Activated CD4-positive, alpha-beta T cell treated with anti-CD3 and anti-CD28 coated beads, Interleukin-2, amount 10 ng/mL, durations not matched to agents 7 days and 5 days (primary cell): ENCODE measurements around the gene ZC3H8. TPM values are rescaled to one million over a fixed set of nuclear protein-coding genes. Genes with fewer than 3 reads are reported as not detected.

Source experiments
- CTCF ChIA-PET: fragments of 350-600 bp; sonication (Branson Sonifier 250); formaldehyde crosslinking; loops from one replicate; lab custom pipeline; 2021; ENCODE audit warnings: antibody characterized with exemption; lab: Charles Lee
- POLR2A ChIA-PET: fragments of 350-600 bp; sonication (Branson Sonifier 250); formaldehyde crosslinking; loops from one replicate; lab custom pipeline; 2021; ENCODE audit warnings: antibody characterized with exemption; lab: Charles Lee
- DNase-seq: peaks from one replicate; pipeline ENCODE4 v3.0.0-alpha.2; 2020
- H3K27ac Mint-ChIP-seq: one replicate; pipeline ENCODE4 v1.8.0; 2021; ENCODE audit warnings: mild to moderate bottlenecking, moderate library complexity, mixed read lengths
- H3K27me3 Mint-ChIP-seq: one replicate; pipeline ENCODE4 v1.8.0; 2021; ENCODE audit warnings: mixed read lengths
- H3K36me3 Mint-ChIP-seq: one replicate; pipeline ENCODE4 v1.8.0; 2021; ENCODE audit warnings: low read depth, mixed read lengths
- H3K4me1 Mint-ChIP-seq: one replicate; pipeline ENCODE4 v1.8.0; 2021; ENCODE audit warnings: mixed read lengths
- H3K4me3 Mint-ChIP-seq: one replicate; pipeline ENCODE4 v1.8.0; 2021; ENCODE audit warnings: mild to moderate bottlenecking, moderate library complexity, mixed read lengths
- H3K9me3 Mint-ChIP-seq: one replicate; pipeline ENCODE4 v1.8.0; 2021; ENCODE audit warnings: mixed read lengths
- total RNA-seq, 2 experiments: library from RNA; stranded (reverse); gene quantifications; one replicate each; pipeline ENCODE4 v1.2.3, GENCODE V29; 2021

Gene ZC3H8
- total RNA-seq, 2 experiments from 2014 or later: 18.0 to 19.3 TPM

DNA sequence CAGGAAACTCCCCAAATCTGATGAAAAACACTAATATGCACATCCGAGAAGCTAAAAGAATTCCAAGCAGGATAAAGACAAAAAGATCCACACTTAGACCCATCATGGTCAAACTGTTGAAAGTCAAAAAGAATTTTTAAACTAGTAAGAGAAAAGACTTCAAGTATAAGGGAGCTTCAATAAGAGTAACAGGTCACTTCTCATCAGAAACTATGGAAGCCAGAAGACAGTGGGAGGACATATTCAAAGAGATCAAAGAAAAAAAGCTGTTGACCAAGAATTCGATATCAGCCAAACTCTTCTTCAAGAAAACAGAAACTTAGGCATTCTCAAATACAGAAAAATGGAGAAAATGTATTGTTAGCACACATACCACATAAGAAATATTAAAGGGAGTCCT is 50.4 kb downstream of the ZC3H8 start:
- Mint-ChIP-seq H3K36me3 (peaks cover 33% of the 10 kb centered on the region), H3K27me3 (no peaks in the 10 kb centered on the region), H3K4me3 (no peak overlapping the region), H3K27ac (no peak overlapping the region), H3K9me3 (peaks cover 30% of the 10 kb centered on the region), H3K4me1 (no peaks in the 10 kb centered on the region)
- DNase-seq: no peak
- POLR2A ChIA-PET: interaction anchor here (0.6 kb wide), 2 partner anchors 83 to 347 kb away, joined by 3 read pairs; no protein-coding TSS in a partner anchor
- CTCF ChIA-PET: interaction anchor here (0.5 to 1.1 kb wide), 2 partner anchors 32 to 495 kb away, joined by 5 to 6 read pairs; no protein-coding TSS in a partner anchor

- DNase-seq: no peak
These were observed 53.0 kb downstream of the ZC3H8 start for GRCh38 chr2:112201696-112202430.

GRCh38 chr2:112199188-112199587 is 55.7 kb downstream of the ZC3H8 start:
- peaks cover 20% of the 10 kb centered on the region for H3K4me1 Mint-ChIP-seq
- ChIA-PET POLR2A (no interaction called here), CTCF (interaction anchor here (1.0 to 1.6 kb wide), 3 partner anchors 10 to 29 kb away, joined by 3 read pairs; no protein-coding TSS in a partner anchor)
- no peak overlapping the region for H3K27ac Mint-ChIP-seq
- no peak overlapping the region for H3K4me3 Mint-ChIP-seq
- no peak for DNase-seq
- H3K27me3 Mint-ChIP-seq: no peaks in the 10 kb centered on the region
- H3K9me3 Mint-ChIP-seq: peaks cover 22% of the 10 kb centered on the region
- peaks cover 31% of the 10 kb centered on the region for H3K36me3 Mint-ChIP-seq

More at GRCh38 chr2:112201696-112202430, 53.0 kb downstream of the ZC3H8 start:
- Mint-ChIP-seq H3K36me3 (peaks cover 31% of the 10 kb centered on the region), H3K27ac (no peak overlapping the region), H3K4me1 (no peaks in the 10 kb centered on the region), H3K27me3 (no peaks in the 10 kb centered on the region), H3K4me3 (no peak overlapping the region), H3K9me3 (peaks cover 31% of the 10 kb centered on the region)
- ChIA-PET POLR2A (no interaction called here), CTCF (interaction anchor here (1.1 to 1.6 kb wide), 2 partner anchors 15 to 49 kb away, joined by 3 read pairs; no protein-coding TSS in a partner anchor)

GRCh38 chr2:112198780-112199179 is 56.1 kb downstream of the ZC3H8 start:
- H3K9me3 Mint-ChIP-seq: peaks cover 19% of the 10 kb centered on the region
- ChIA-PET POLR2A (no interaction called here), CTCF (interaction anchor here (1.6 kb wide), 1 partner anchor 10 kb away, joined by 3 read pairs; no protein-coding TSS in a partner anchor)
- no peak overlapping the region for H3K27ac Mint-ChIP-seq
- no peak overlapping the region for H3K4me3 Mint-ChIP-seq
- peaks cover 29% of the 10 kb centered on the region for H3K36me3 Mint-ChIP-seq
- no peak for DNase-seq
- H3K27me3 Mint-ChIP-seq: no peaks in the 10 kb centered on the region
- peaks cover 24% of the 10 kb centered on the region for H3K4me1 Mint-ChIP-seq

- DNase-seq: no peak
- Mint-ChIP-seq H3K27ac (no peak overlapping the region), H3K27me3 (no peaks in the 10 kb centered on the region), H3K9me3 (peaks cover 11% of the 10 kb centered on the region), H3K36me3 (peaks cover 22% of the 10 kb centered on the region), H3K4me1 (peaks cover 28% of the 10 kb centered on the region), H3K4me3 (no peak overlapping the region)
- CTCF ChIA-PET: no interaction called here
- POLR2A ChIA-PET: no interaction called here
These were observed 57.0 kb downstream of the ZC3H8 start for GRCh38 chr2:112197868-112198267.

DNA sequence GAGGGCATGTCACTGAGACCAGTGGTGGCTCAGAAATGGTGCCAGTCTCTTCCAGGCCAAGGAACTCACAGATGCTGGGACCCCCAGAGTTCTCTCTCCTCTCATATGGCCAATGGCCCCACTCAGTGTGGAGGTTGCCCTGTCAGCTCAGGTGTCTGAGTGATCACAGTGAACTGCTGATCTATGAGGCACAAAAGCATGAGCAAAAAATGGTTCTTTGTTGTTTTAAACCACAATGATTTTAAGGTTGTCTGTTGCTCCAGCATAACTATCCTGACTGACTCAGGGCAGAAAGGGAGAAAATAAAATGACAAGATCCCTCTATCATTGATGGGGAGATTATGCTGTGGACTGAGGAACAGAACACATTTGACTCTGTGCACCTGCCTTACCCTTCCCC is 58.9 kb downstream of the ZC3H8 start:
- H3K36me3 Mint-ChIP-seq: peaks cover 26% of the 10 kb centered on the region
- CTCF ChIA-PET: interaction anchor here (1.2 to 2.3 kb wide), 2 partner anchors 10 to 13 kb away, joined by 4 to 7 read pairs; no protein-coding TSS in a partner anchor
- H3K9me3 Mint-ChIP-seq: peaks cover 11% of the 10 kb centered on the region
- H3K4me3 Mint-ChIP-seq: no peak overlapping the region
- DNase-seq: no peak
- POLR2A ChIA-PET: no interaction called here
- H3K27me3 Mint-ChIP-seq: no peaks in the 10 kb centered on the region
- no peak overlapping the region for H3K27ac Mint-ChIP-seq
- H3K4me1 Mint-ChIP-seq: peaks cover 40% of the 10 kb centered on the region

DNA sequence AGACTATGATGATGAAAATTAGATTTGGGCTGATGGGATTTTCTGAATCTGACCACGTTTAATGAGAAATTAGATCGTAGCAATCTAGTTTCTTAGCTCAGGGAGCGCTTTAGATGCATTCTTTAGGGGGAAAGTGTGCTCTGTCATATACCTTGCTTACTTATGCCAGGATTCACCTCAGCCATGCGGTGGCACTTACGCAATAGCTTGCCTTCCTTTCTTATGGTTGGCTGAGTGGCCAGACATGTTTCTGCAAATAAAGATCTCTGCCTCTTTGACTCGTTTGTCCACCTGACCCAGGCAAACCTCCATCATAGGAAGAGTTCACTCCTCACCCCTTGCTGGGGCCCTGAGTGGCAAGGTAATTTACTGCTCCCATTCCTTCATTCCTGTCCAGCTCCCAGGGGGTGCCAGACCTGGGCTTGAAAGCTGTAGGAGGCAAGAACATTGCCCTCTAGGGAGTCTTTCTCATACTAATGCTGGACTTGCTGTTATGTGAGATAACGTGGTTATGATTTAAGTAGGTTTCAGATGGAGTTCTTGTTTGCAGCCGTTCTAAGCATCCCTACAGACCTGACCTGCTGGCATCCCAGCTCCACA is 59.6 kb downstream of the ZC3H8 start:
- Mint-ChIP-seq H3K27ac (peak overlapping the region; percentile 32), H3K4me1 (peaks cover 44% of the 10 kb centered on the region), H3K36me3 (peaks cover 30% of the 10 kb centered on the region), H3K27me3 (no peaks in the 10 kb centered on the region), H3K9me3 (peaks cover 11% of the 10 kb centered on the region), H3K4me3 (no peak overlapping the region)
- POLR2A ChIA-PET: no interaction called here
- CTCF ChIA-PET: interaction anchor here (1.2 to 2.3 kb wide), 2 partner anchors 9 to 13 kb away, joined by 4 to 7 read pairs; no protein-coding TSS in a partner anchor
- DNase-seq: no peak

DNA sequence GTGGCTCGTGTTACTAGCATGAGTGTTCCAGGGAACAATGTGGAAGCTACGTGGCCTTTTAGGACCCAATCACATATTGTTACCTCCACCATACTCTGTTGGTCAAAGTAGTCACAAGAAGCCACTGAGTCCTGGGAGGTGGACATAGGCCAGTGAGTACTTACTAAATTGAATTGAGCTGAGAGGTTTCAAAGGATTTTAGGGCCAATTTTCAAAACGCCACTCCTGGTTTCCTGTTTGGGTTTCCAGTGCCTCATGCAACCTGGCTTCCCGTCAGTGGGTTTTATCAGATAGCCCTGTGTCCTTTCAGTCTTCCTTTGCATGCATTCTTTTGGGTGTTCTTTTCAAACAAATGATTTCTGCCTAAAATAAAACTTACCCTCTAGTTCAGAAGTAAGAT is 60.4 kb downstream of the ZC3H8 start:
- DNase-seq: no peak
- Mint-ChIP-seq H3K4me3 (no peak overlapping the region), H3K27ac (peak overlapping the region; percentile 75), H3K9me3 (peaks cover 8% of the 10 kb centered on the region), H3K36me3 (peaks cover 32% of the 10 kb centered on the region), H3K27me3 (no peaks in the 10 kb centered on the region), H3K4me1 (peaks cover 50% of the 10 kb centered on the region)
- ChIA-PET POLR2A (no interaction called here), CTCF (interaction anchor here (2.5 kb wide), 1 partner anchor 11 kb away, joined by 8 read pairs; no protein-coding TSS in a partner anchor)

- Mint-ChIP-seq H3K27me3 (no peaks in the 10 kb centered on the region), H3K4me1 (peaks cover 55% of the 10 kb centered on the region), H3K4me3 (no peak overlapping the region), H3K27ac (peak overlapping the region; percentile 75), H3K9me3 (peaks cover 6% of the 10 kb centered on the region), H3K36me3 (peaks cover 32% of the 10 kb centered on the region)
- no peak for DNase-seq
- ChIA-PET POLR2A (no interaction called here), CTCF (interaction anchor here (2.5 kb wide), 1 partner anchor 11 kb away, joined by 8 read pairs; no protein-coding TSS in a partner anchor)
These were observed 60.8 kb downstream of the ZC3H8 start for GRCh38 chr2:112194028-112194427.

DNA sequence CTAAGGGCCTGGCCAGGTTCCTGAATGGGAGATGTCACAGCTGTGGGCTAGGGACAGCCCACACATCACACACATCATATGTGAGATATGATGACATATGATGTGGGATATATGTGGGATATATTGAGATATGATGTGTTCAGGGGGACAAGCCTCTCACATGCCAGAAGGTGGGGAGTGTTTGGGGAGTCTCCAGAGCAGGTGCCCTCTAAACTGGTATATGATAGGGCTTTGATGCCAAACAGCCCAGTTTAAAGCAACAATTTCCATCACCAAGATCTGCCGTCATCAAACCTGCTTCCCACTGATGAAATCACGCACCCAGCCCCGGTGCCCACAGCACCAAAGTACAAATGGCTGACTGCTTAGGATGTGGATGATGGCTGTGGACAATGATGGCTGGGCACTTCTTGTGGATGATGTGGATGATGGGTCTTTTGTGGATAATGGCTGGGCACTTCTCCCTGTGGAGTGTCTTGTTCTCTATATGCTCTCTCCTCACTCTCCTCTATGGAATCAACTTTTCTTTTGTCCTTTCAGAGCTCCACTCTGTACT is 65.8 kb downstream of the ZC3H8 start:
- POLR2A ChIA-PET: interaction anchor here (0.6 kb wide), 1 partner anchor 12 kb away, joined by 3 read pairs; no protein-coding TSS in a partner anchor
- Mint-ChIP-seq H3K4me3 (peak overlapping the region; percentile 49), H3K27ac (peak overlapping the region; percentile 98), H3K27me3 (no peaks in the 10 kb centered on the region), H3K9me3 (peaks cover 4% of the 10 kb centered on the region), H3K4me1 (peaks cover 75% of the 10 kb centered on the region), H3K36me3 (peaks cover 52% of the 10 kb centered on the region)
- no peak for DNase-seq
- CTCF ChIA-PET: interaction anchor here (1.6 to 5.6 kb wide), 2 partner anchors 10 to 12 kb away, joined by 3 to 29 read pairs; no protein-coding TSS in a partner anchor

- Mint-ChIP-seq H3K4me1 (peaks cover 79% of the 10 kb centered on the region), H3K4me3 (peak overlapping the region; percentile 49), H3K27me3 (no peaks in the 10 kb centered on the region), H3K27ac (peak overlapping the region; percentile 98), H3K36me3 (peaks cover 56% of the 10 kb centered on the region), H3K9me3 (peaks cover 4% of the 10 kb centered on the region)
- CTCF ChIA-PET: interaction anchor here (5.6 kb wide), 1 partner anchor 10 kb away, joined by 29 read pairs; no protein-coding TSS in a partner anchor
- POLR2A ChIA-PET: no interaction called here
- DNase-seq: peak; percentile 82
These were observed 66.8 kb downstream of the ZC3H8 start for GRCh38 chr2:112187805-112188596.
